GM10847 (cell line): ENCODE results near the gene TMC2.

Source experiments
- POLR2A ChIP-seq: IDR thresholded peaks from 2 replicates; pipeline ENCODE4 v1.6.1; 2011; ENCODE audit not compliant: insufficient read length; ENCODE audit errors: extremely low read depth

Gene TMC2

GRCh38 chr20:2523919-2524708 is 12.3 kb upstream of the TMC2 start:
- TF ChIP-seq POLR2A: peak; percentile 18

- TF ChIP-seq POLR2A: no peak
Observed at GRCh38 chr20:2524709-2525506, 11.5 kb upstream of the TMC2 start.

GRCh38 chr20:2527762-2528161 is 8.6 kb upstream of the TMC2 start:
- TF ChIP-seq POLR2A: no peak

- TF ChIP-seq POLR2A: no peak
Observed at GRCh38 chr20:2528671-2529271, 7.6 kb upstream of the TMC2 start.

GRCh38 chr20:2533118-2533517 is 3.3 kb upstream of the TMC2 start:
- no peak for TF ChIP-seq POLR2A

- TF ChIP-seq POLR2A: no peak
Observed at GRCh38 chr20:2535711-2536559, 438 bp upstream of the TMC2 start.

GRCh38 chr20:2537101-2537500 is 728 bp downstream of the TMC2 start:
- TF ChIP-seq POLR2A: no peak

GRCh38 chr20:2538356-2538755 is 2.0 kb downstream of the TMC2 start:
- no peak for TF ChIP-seq POLR2A

- TF ChIP-seq POLR2A: no peak
Observed at GRCh38 chr20:2538931-2539720, 2.8 kb downstream of the TMC2 start.

- no peak for TF ChIP-seq POLR2A
Observed at GRCh38 chr20:2541940-2542339, 5.6 kb downstream of the TMC2 start.

- no peak for TF ChIP-seq POLR2A
Observed at GRCh38 chr20:2542361-2542760, 6.0 kb downstream of the TMC2 start.

GRCh38 chr20:2544211-2544610 is 7.8 kb downstream of the TMC2 start:
- no peak for TF ChIP-seq POLR2A

GRCh38 chr20:2545594-2545993 is 9.2 kb downstream of the TMC2 start:
- TF ChIP-seq POLR2A: no peak

GRCh38 chr20:2557873-2558580 is 21.7 kb downstream of the TMC2 start:
- no peak for TF ChIP-seq POLR2A
